ENCODE data around the gene TMEM150B. TPM values are rescaled to one million over a fixed set of nuclear protein-coding genes. Genes with fewer than 3 reads are reported as not detected.

The TMEM150B gene
- total RNA-seq, 1 donor from 2014 or later: not detected

DNA sequence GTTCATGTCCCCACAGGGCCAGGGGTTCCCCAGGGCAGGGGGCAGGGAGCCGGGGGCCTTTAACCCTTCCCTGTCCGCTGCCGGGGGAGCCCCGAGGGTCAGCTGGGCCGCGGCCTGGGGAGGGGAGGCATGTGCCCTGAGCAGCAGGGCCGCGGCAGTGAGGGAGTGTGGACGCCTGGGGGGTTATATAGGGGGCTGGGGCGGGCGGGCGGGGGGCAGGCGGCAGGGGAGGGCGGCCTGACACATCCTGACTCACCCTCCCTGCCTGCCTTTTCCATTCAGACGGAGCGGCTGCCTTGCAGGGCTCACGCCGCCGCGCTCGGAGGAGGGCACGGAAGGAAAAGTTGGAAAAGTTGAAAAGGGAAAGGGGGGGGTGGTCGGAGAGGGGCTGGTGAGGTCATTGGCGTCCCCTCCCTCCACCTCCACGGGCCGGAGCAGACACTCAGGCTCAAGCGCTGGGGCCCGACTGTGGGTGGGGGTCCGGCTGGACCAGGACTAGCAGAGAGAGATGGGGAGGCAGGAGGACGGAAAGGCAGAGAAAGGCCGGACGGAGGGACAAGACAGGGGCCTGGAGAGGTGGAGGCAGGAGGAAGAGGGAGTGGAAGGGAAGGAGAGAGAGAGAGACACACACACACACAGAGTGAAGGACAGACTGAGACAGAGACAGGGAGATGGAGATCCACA is 45.3 kb upstream of the TMEM150B start, which contains the start of gene IL11:
IL11 (minus strand) TSS at position 159 of the 684 bp plus-strand sequence; CDS start at position 6, 153 bp downstream.
- Mint-ChIP-seq H3K4me3 (ENCODE audit: unreplicated experiment) (peak within 1 kb of the TSS; percentile 69), H3K9me3 (ENCODE audit: unreplicated experiment) (no peaks in the 10 kb centered on the region), H3K27ac (ENCODE audit: unreplicated experiment) (peak within 1 kb of the TSS; percentile 57), H3K4me1 (ENCODE audit: unreplicated experiment) (peaks cover 8% of the 10 kb centered on the region), H3K27me3 (ENCODE audit: unreplicated experiment) (peaks cover 23% of the 10 kb centered on the region), H3K36me3 (ENCODE audit: low read depth, unreplicated experiment) (no peaks in the 10 kb centered on the region)
- DNase-seq (ENCODE audit: low spot score): no peak
- TF ChIP-seq, protein P1, sequence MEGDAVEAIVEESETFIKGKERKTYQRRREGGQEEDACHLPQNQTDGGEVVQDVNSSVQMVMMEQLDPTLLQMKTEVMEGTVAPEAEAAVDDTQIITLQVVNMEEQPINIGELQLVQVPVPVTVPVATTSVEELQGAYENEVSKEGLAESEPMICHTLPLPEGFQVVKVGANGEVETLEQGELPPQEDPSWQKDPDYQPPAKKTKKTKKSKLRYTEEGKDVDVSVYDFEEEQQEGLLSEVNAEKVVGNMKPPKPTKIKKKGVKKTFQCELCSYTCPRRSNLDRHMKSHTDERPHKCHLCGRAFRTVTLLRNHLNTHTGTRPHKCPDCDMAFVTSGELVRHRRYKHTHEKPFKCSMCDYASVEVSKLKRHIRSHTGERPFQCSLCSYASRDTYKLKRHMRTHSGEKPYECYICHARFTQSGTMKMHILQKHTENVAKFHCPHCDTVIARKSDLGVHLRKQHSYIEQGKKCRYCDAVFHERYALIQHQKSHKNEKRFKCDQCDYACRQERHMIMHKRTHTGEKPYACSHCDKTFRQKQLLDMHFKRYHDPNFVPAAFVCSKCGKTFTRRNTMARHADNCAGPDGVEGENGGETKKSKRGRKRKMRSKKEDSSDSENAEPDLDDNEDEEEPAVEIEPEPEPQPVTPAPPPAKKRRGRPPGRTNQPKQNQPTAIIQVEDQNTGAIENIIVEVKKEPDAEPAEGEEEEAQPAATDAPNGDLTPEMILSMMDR (IDR thresholded peaks at IDR 0.05; ENCODE audit: unreplicated experiment): no peak

DNA sequence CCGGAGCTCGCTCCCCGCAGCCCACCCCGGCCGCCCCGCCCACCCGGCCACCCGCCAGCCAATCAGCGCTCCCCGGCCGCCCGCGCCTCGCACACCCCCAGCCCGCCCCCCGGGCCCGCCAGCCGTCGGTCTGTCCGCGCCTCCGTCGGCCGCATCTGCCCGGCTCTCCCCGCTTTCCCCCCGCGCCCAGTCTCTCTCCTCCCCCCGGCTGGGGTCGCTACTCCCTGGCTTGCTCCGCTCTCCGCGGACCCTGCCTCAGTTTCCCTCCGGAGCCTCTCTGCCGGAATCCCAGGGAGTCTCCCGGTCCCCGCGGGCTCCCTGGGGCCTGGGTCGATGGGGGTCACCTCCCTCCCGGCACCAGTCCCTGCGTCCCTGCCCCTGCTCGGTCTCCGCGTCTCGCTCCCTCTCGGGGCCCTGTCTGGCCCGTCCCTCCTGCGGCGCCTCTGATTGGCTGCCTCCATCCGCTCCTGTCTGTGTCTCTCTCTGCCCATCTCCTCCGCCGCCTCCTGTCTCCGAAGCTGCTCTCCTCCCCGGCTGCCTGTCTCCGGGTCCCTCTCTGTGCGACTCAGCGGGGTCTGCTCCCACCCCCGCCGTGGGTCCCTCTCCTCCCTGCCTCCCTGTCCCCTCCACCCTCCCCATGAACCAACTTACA is 44.6 kb upstream of the TMEM150B start:
- Mint-ChIP-seq H3K9me3 (ENCODE audit: unreplicated experiment) (no peaks in the 10 kb centered on the region), H3K27ac (ENCODE audit: unreplicated experiment) (no peak overlapping the region), H3K4me1 (ENCODE audit: unreplicated experiment) (peaks cover 8% of the 10 kb centered on the region), H3K4me3 (ENCODE audit: unreplicated experiment) (no peak overlapping the region), H3K36me3 (ENCODE audit: low read depth, unreplicated experiment) (no peaks in the 10 kb centered on the region), H3K27me3 (ENCODE audit: unreplicated experiment) (peaks cover 25% of the 10 kb centered on the region)
- TF ChIP-seq, protein P1 (IDR thresholded peaks at IDR 0.05; ENCODE audit: unreplicated experiment): no peak
- peak; percentile 30 for DNase-seq (ENCODE audit: low spot score)

DNA sequence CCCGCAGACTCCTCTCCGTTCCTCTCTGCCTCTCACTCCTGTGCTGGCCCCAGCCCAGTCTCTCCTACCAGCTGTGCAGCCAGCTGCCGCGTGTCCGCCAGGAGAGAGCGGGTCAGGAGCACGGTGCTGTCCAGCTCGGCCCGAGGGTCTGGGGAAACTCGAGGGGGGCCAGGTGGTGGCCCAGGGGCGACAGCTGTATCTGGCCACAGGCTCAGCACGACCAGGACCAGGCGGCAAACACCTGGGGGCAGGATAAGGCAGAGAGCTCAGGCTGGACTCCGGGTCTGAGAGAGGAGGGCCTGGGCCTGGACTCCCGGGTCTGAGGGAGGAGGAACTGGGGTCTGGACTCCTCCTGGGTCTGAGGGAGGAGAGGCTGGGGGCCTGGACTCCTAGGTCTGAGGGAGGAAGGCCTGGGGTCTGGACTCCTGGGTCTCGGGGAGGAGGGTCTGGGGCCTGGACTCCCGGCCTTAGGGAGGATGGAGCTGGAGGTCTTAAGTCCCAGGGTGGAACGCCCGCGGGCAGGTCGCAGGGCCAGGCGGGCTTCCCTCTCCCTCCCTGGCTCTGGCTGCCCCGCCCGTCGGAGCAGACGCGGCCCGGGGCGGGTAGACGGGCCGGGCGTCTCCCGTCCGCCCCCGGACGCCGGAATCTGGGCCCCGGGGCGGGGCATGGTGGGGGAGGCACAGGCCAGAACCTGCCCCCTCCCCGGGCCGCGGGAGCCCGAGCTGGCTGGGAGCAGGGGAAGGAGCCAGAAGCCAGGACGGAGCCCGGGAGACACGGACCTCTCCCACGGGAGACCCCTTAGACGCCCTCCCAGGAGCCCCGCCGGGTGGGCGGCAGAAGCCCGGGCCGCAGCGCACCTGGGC is 43.8 kb upstream of the TMEM150B start:
- DNase-seq (ENCODE audit: low spot score): no peak
- TF ChIP-seq, protein P1 (IDR thresholded peaks at IDR 0.05; ENCODE audit: unreplicated experiment): no peak
- Mint-ChIP-seq H3K36me3 (ENCODE audit: low read depth, unreplicated experiment) (no peaks in the 10 kb centered on the region), H3K27ac (ENCODE audit: unreplicated experiment) (no peak overlapping the region), H3K9me3 (ENCODE audit: unreplicated experiment) (no peaks in the 10 kb centered on the region), H3K27me3 (ENCODE audit: unreplicated experiment) (peaks cover 28% of the 10 kb centered on the region), H3K4me3 (ENCODE audit: unreplicated experiment) (no peak overlapping the region), H3K4me1 (ENCODE audit: unreplicated experiment) (peaks cover 8% of the 10 kb centered on the region)

DNA sequence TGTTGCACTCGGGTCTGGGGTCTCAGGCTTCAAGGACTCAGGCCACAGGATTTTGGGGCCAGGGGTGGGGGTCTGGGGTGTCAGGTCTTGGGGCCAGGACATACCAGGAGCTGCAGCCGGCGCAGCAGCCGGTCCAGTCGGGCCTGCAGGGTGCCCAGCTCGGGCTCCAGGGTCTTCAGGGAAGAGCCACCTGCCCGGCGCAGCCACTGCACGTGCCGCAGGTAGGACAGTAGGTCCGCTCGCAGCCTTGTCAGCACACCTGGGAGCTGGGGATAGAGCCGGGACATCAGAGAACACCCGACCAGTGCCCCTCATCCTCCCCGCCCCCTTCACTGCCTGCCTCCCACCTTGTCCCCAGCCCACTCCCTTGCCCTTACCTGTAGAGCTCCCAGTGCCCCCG is 43.0 kb upstream of the TMEM150B start:
- no peak overlapping the region for H3K4me3 Mint-ChIP-seq (ENCODE audit: unreplicated experiment)
- no peaks in the 10 kb centered on the region for H3K36me3 Mint-ChIP-seq (ENCODE audit: low read depth, unreplicated experiment)
- peaks cover 5% of the 10 kb centered on the region for H3K4me1 Mint-ChIP-seq (ENCODE audit: unreplicated experiment)
- TF ChIP-seq, protein P1 (IDR thresholded peaks at IDR 0.05; ENCODE audit: unreplicated experiment): no peak
- H3K9me3 Mint-ChIP-seq (ENCODE audit: unreplicated experiment): no peaks in the 10 kb centered on the region
- H3K27ac Mint-ChIP-seq (ENCODE audit: unreplicated experiment): no peak overlapping the region
- no peak for DNase-seq (ENCODE audit: low spot score)
- peaks cover 31% of the 10 kb centered on the region for H3K27me3 Mint-ChIP-seq (ENCODE audit: unreplicated experiment)

Measured in endothelial cell (in vitro differentiated cells).